ENCODE data around the gene KIF22. TPM values are rescaled to one million over a fixed set of nuclear protein-coding genes. Genes with fewer than 3 reads are reported as not detected.
A peak's percentile ranks its signal among the peaks of the same experiment; 100 is the strongest.

Gene KIF22
- total and polyA plus RNA-seq, 10 donors: 26.6 to 59.2 (median 39.0) TPM

DNA sequence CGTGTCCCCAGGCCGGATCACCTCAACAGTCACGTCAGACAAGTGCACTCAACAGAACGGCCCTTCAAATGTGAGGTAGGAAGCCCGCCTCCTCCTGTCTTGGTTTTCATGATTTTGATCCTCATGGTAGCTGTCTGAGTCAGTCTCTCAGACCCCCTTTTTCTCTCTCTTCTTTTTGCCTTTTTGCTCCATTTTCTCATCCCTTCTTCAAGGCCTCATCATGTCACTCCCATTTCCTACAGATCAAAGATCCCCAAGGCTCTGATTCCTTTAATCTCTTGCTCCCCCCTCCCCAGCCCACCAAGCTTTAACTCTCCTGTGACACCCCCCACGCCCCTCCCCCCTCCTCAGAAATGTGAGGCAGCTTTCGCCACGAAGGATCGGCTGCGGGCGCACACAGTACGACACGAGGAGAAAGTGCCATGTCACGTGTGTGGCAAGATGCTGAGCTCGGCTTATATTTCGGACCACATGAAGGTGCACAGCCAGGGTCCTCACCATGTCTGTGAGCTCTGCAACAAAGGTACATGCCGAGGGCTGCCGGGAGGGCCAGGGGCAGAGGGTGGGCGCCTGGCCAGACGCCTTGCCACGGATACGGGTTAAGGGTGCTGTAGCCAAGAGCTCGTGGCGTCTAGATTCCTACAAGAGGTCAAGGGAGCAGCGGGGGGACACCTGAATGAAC, 17.8 kb downstream of the KIF22 start:
- TF ChIP-seq CTCF (IDR thresholded peaks at IDR 0.05 in 8 of 11, conservative IDR thresholded peaks at IDR 0.05 in 3 of 11) (no peak), POLR2AphosphoS5 (IDR thresholded peaks at IDR 0.05) (peak in 1 of 3 donors; percentile 5), POLR2A (IDR thresholded peaks at IDR 0.05) (no peak)
- intact Hi-C loops (cut with DNase I; ENCODE audit: low total_unique reads): no loop called here
- Histone ChIP-seq H3K27ac (peak overlapping the region; percentile 88 to 100 (median 94)), H3K9me3 (no peaks in the 10 kb centered on the region), H3K36me3 (peaks cover 0 to 30% (median 19%) of the 10 kb centered on the region in 6 donors), H3K4me3 (peak overlapping the region; percentile 16 to 92 (median 56)), H3K4me1 (peaks cover 52 to 79% (median 71%) of the 10 kb centered on the region in 6 donors), H3K27me3 (replicated peaks in 1 of 7) (peaks cover 0 to 19% (median 10%) of the 10 kb centered on the region in 7 donors)
- peak; percentile 85 for DNase-seq
- WGBS, 5 donors: 37 to 55% (median 45%) methylated on average over 25 of the region's 25 CpGs

- intact Hi-C loops (cut with DNase I; ENCODE audit: low total_unique reads): no loop called here
- Histone ChIP-seq H3K27ac (peak overlapping the region in 7 of 8 donors; percentile 89 to 100 (median 94)), H3K4me1 (peaks cover 50 to 80% (median 69%) of the 10 kb centered on the region in 6 donors), H3K4me3 (peak overlapping the region in 4 of 8 donors; percentile 61 to 92 (median 63)), H3K36me3 (peaks cover 0 to 27% (median 19%) of the 10 kb centered on the region in 6 donors), H3K9me3 (no peaks in the 10 kb centered on the region), H3K27me3 (replicated peaks in 1 of 7) (peaks cover 0 to 19% (median 10%) of the 10 kb centered on the region in 7 donors)
- WGBS, 5 donors: 79 to 85% (median 82%) methylated on average over 13 to 31 of the region's 31 CpGs
- peak; percentile 86 for DNase-seq
- TF ChIP-seq POLR2AphosphoS5 (IDR thresholded peaks at IDR 0.05) (peak in 1 of 3 donors; percentile 36), CTCF (IDR thresholded peaks at IDR 0.05 in 8 of 11, conservative IDR thresholded peaks at IDR 0.05 in 3 of 11) (no peak)
Observed at GRCh38 chr16:29809031-29809747, 18.6 kb downstream of the KIF22 start.

DNA sequence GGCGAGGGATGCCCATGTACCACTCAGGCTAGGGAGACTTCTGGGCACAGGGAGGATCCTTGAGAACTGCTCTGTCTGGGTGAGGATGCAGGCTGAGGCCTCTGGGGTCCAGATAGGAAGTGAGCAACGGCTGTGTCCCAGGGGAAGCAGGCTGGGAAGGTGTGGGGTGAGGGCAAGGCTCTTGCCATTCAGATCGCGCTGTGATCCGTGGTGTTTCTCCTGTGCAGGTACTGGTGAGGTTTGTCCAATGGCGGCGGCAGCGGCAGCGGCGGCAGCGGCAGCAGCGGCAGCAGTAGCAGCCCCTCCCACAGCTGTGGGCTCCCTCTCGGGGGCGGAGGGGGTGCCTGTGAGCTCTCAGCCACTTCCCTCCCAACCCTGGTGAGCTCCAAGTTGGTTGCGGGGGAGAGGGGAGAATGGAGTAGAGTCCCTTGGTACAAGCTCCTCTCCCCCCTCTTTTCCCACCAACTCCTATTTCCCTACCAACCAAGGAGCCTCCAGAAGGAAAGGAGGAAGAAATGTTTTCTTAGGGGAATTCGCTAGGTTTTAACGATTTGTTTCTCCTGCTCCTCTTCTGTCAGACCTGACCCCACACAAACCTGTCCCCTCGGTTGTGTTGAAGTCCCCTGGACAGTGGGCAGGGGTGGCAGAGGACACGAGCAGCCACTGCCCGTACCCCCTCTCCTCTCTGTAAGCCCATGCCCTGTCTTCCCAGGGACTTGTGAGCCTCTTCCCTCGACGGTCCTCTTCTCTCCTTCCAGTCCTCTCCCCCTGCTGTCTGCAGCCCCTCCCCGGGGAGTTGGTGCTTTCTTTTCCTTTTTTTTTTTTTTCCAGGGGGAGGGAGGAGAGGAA, 19.5 kb downstream of the KIF22 start:
- Histone ChIP-seq H3K27ac (peak overlapping the region in 7 of 8 donors; percentile 46 to 100 (median 93)), H3K9me3 (no peaks in the 10 kb centered on the region), H3K4me1 (peaks cover 46 to 80% (median 68%) of the 10 kb centered on the region in 6 donors), H3K27me3 (replicated peaks in 1 of 7) (peaks cover 0 to 19% (median 10%) of the 10 kb centered on the region in 7 donors), H3K36me3 (peaks cover 0 to 27% (median 19%) of the 10 kb centered on the region in 6 donors), H3K4me3 (peak overlapping the region in 2 of 8 donors; percentile 0 to 92)
- 50 to 65% (median 54%) methylated on average over 17 to 23 of the region's 23 CpGs for WGBS, 5 donors
- intact Hi-C loops (cut with DNase I; ENCODE audit: low total_unique reads): no loop called here
- DNase-seq: peak; percentile 84
- TF ChIP-seq POLR2A (IDR thresholded peaks at IDR 0.05): no peak
- TF ChIP-seq POLR2AphosphoS5 (IDR thresholded peaks at IDR 0.05): peak in 1 of 3 donors; percentile 68

- DNase-seq: no peak
- H3K27ac ChIP-seq: peak overlapping the region in 7 of 8 donors; percentile 69 to 100 (median 93)
- no peaks in the 10 kb centered on the region for H3K9me3 ChIP-seq
- TF ChIP-seq POLR2AphosphoS5 (IDR thresholded peaks at IDR 0.05): no peak
- TF ChIP-seq POLR2A (IDR thresholded peaks at IDR 0.05): no peak
- no peak for TF ChIP-seq CTCF (IDR thresholded peaks at IDR 0.05 in 8 of 11, conservative IDR thresholded peaks at IDR 0.05 in 3 of 11)
- intact Hi-C loops (cut with DNase I; ENCODE audit: low total_unique reads): no loop called here
- peaks cover 0 to 27% (median 19%) of the 10 kb centered on the region in 6 donors for H3K36me3 ChIP-seq
- 37 to 53% (median 40%) methylated on average over 9 of the region's 9 CpGs for WGBS, 5 donors
- H3K27me3 ChIP-seq (replicated peaks in 1 of 7): peaks cover 0 to 19% (median 10%) of the 10 kb centered on the region in 7 donors
- H3K4me1 ChIP-seq: peaks cover 48 to 87% (median 73%) of the 10 kb centered on the region in 6 donors
- peak overlapping the region in 7 of 8 donors; percentile 42 to 76 (median 49) for H3K4me3 ChIP-seq
Observed at GRCh38 chr16:29810699-29811169, 20.2 kb downstream of the KIF22 start.

Measured in spleen (tissue), 11 donors.